Measurements from ENCODE around the gene TLN1.

GRCh38 chr9:35706951-35707350 is 25.0 kb downstream of the TLN1 start:
- TF ChIP-seq, protein P1, sequence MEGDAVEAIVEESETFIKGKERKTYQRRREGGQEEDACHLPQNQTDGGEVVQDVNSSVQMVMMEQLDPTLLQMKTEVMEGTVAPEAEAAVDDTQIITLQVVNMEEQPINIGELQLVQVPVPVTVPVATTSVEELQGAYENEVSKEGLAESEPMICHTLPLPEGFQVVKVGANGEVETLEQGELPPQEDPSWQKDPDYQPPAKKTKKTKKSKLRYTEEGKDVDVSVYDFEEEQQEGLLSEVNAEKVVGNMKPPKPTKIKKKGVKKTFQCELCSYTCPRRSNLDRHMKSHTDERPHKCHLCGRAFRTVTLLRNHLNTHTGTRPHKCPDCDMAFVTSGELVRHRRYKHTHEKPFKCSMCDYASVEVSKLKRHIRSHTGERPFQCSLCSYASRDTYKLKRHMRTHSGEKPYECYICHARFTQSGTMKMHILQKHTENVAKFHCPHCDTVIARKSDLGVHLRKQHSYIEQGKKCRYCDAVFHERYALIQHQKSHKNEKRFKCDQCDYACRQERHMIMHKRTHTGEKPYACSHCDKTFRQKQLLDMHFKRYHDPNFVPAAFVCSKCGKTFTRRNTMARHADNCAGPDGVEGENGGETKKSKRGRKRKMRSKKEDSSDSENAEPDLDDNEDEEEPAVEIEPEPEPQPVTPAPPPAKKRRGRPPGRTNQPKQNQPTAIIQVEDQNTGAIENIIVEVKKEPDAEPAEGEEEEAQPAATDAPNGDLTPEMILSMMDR (IDR thresholded peaks at IDR 0.05) = no peak
- TF ChIP-seq RCOR1 (IDR thresholded peaks at IDR 0.05; ENCODE audit: low read depth, low read length) (no peak), RNF2 (IDR thresholded peaks at IDR 0.05; ENCODE audit: borderline replicate concordance, low read depth) (no peak), RAD21 (conservative IDR thresholded peaks at IDR 0.05 in 1 of 2, IDR thresholded peaks at IDR 0.05 in 1 of 2) (no peak), SMC3 (IDR thresholded peaks at IDR 0.05) (no peak), CHD4 (IDR thresholded peaks at IDR 0.05; ENCODE audit: borderline replicate concordance) (no peak), MAZ (IDR thresholded peaks at IDR 0.05; ENCODE audit: borderline replicate concordance, low read depth, low read length) (no peak), FOSL2 (IDR thresholded peaks at IDR 0.05) (no peak), FOSL2 (CRISPR knock-in tag; IDR thresholded peaks at IDR 0.05) (no peak), MAX (IDR thresholded peaks at IDR 0.05) (no peak), RFX5 (IDR thresholded peaks at IDR 0.05) (no peak)
- TF ChIP-seq, protein P2, sequence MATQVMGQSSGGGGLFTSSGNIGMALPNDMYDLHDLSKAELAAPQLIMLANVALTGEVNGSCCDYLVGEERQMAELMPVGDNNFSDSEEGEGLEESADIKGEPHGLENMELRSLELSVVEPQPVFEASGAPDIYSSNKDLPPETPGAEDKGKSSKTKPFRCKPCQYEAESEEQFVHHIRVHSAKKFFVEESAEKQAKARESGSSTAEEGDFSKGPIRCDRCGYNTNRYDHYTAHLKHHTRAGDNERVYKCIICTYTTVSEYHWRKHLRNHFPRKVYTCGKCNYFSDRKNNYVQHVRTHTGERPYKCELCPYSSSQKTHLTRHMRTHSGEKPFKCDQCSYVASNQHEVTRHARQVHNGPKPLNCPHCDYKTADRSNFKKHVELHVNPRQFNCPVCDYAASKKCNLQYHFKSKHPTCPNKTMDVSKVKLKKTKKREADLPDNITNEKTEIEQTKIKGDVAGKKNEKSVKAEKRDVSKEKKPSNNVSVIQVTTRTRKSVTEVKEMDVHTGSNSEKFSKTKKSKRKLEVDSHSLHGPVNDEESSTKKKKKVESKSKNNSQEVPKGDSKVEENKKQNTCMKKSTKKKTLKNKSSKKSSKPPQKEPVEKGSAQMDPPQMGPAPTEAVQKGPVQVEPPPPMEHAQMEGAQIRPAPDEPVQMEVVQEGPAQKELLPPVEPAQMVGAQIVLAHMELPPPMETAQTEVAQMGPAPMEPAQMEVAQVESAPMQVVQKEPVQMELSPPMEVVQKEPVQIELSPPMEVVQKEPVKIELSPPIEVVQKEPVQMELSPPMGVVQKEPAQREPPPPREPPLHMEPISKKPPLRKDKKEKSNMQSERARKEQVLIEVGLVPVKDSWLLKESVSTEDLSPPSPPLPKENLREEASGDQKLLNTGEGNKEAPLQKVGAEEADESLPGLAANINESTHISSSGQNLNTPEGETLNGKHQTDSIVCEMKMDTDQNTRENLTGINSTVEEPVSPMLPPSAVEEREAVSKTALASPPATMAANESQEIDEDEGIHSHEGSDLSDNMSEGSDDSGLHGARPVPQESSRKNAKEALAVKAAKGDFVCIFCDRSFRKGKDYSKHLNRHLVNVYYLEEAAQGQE (IDR thresholded peaks at IDR 0.05) = no peak
- TF ChIP-seq, protein P3, sequence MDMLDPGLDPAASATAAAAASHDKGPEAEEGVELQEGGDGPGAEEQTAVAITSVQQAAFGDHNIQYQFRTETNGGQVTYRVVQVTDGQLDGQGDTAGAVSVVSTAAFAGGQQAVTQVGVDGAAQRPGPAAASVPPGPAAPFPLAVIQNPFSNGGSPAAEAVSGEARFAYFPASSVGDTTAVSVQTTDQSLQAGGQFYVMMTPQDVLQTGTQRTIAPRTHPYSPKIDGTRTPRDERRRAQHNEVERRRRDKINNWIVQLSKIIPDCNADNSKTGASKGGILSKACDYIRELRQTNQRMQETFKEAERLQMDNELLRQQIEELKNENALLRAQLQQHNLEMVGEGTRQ (IDR thresholded peaks at IDR 0.05) = no peak
- TF ChIP-seq, protein P4, sequence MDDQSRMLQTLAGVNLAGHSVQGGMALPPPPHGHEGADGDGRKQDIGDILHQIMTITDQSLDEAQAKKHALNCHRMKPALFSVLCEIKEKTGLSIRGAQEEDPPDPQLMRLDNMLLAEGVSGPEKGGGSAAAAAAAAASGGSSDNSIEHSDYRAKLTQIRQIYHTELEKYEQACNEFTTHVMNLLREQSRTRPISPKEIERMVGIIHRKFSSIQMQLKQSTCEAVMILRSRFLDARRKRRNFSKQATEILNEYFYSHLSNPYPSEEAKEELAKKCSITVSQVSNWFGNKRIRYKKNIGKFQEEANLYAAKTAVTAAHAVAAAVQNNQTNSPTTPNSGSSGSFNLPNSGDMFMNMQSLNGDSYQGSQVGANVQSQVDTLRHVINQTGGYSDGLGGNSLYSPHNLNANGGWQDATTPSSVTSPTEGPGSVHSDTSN (IDR thresholded peaks at IDR 0.05) = no peak

Data from A549 (cell line).